Measurements from ENCODE around the gene NEUROD1.

The NEUROD1 gene

DNA sequence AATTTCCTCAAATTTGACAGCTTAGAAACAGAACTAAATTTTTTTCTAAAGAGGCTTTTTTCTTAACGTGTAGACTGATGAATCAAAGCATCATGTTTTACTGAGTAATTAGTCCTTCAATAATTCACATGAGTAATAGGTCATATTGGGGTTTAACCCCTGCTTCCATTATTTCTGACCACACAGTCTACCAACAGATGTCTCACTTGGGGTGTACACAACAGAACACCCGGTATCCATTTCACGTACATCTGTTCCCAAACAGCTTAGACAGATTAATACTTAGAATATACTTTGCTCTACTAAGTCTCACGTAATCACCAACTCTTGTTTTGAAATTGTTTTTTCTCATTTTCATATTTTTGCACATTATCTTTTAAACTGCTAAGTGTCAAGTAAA, 38.2 kb downstream of the NEUROD1 start:
- no peak for DNase-seq (ENCODE audit: low read depth in 2 of 2)

DNA sequence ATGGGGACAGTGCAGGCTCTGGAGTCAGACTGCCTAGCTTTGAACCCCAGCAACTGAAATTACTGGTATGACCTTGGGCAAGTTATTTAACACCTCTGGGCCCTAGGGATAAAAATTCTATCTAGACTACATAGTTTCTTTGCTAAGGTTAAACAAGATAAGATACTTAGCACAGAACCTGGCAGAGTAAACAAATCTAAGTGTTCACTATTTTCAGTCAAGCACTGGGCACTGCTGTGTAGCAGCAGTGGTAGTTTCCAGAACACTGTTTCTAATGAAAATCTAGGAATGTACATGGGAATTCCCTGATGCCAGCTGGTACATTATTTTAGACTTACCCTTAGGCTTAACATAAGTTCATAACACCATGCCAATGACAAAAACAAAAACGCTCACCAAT, 40.6 kb downstream of the NEUROD1 start:
- no peak for DNase-seq (ENCODE audit: low read depth in 2 of 2)

DNA sequence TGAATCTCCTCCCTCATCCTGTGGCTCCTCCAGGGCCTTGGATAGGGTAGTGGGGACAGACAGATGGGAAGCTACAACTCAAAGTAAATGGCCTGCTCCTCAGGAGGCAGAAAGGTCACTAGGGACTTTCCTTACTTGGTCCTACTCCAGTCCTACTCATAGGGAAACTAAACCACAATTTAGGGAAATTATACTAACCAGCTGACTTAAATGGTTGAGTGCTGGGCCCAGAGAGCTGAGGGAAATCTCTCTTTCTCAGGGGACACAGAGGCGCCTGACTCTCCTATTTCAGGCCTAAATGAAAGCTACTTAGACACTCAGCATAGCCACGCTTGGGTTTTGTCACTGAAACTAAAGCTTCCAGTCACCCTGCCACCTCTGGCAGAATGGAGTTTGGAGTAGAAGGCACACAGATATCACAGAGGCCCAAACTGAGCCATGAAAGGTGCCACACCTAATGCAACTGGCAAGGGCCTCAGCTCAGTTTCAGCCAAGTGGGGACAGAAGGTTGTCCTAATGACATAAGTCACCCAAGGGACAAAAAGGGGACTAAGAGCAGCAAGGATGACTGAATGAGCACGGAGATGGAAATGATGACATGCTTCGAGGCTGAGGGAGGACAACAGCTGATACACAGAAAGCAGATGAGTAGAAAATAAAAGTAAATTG, 47.5 kb downstream of the NEUROD1 start:
- DNase-seq (ENCODE audit: low read depth in 2 of 2), result no peak

DNA sequence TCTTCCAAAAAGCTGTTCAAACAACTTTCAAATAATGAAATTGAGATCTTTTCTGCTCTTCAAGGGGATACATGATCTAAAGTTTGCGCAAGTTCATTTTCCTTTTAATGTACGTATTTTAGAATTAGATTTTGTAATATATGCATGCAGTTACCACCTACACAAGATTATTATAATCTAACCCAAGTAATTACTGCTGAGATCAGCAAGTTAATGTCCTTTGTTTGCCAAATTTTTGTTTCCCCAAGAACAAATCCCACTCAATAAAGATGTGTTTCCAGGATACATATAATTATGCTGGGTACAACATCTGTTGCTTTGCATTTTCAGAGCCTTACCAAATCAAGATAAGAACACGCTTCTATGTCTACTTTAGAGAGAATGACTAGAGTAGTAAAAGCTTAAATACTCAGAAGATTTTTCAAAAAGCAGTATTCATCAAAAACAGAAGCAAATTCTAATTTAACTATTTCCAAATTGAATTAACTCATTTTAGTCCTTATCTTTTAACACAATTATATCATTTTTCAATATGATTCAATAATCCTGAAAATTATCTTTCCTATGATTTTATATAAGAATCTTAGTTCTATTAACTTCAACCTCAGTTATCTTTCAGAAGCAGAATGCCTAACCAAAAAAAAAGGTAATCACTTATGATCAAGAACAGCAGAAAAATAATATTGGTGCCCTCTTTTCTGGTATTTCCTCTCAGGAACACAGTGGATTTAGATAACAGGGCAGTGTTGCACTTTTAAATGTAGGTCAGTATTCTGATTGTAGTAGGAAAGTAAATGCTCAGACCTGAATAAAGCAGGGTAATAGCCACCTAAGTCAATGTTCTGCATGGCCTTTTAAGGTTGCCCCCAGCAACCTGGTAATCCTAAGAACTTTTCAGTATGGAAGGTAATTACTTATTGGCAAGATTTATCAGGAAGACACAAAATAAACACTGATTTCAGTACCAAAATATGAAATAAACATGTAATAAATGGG, 51.4 kb downstream of the NEUROD1 start:
- no peak for DNase-seq (ENCODE audit: low read depth in 2 of 2)

DNA sequence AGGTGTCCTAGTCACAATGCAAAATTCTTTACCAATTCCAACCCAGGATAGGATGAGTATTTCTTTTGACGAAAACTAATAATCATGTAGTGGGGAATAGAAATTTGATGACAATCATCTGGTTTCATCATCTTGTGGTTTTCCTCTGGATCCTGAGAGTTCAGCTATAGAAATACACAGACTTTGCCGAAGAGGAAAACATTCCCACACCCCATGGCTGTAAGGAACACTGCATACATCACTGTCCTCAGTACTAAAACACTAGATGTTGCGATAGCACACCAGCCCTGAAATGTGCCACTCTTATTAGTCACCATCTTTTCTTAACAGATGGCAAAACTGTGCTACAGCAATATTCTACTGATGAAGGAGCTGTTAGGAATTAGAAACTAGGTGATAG, 52.8 kb downstream of the NEUROD1 start:
- no peak for DNase-seq (ENCODE audit: low read depth in 2 of 2)

DNA sequence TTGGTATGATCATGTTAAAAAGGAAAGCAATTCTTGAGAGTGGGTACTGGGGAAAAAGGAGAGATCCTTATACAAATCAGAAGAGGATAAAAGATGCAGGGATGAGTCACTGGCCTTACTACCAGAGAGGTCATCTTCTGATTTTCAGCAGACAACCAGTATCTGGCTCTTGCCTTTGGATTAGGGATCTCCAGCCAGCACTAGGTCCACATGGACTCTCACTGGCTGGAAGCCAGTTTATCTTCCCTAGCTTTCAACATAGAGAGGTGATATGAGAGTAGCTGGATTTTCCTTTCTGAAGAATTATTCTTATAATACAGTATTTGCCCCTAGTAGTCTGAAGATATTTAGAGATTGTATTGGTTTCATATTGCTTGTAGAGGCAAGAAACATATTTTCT, 53.6 kb downstream of the NEUROD1 start:
- no peak for DNase-seq (ENCODE audit: low read depth in 2 of 2)

Data from stimulated activated CD4-positive, alpha-beta T cell treated with anti-CD3 and anti-CD28 coated beads, Interleukin-4, amount 100 ng/mL, for 48 hours (primary cell).